Karpas-422 (cell line): Measurements from ENCODE around the gene PCDHGA7. TPM values are rescaled to one million over a fixed set of nuclear protein-coding genes. Genes with fewer than 3 reads are reported as not detected.
"Not testable (repeated sequence)": the region's sequence is repeated elsewhere in the genome, so short reads cannot be mapped to it uniquely, and the experiment has no call there.

Experiments used
- DNase-seq: peaks from one replicate; pipeline ENCODE4 v3.0.0-alpha.2; 2015
- H2AFZ ChIP-seq: fragments of 200-600 bp; sonication (generic); 2 replicates; pipeline ENCODE4 v1.6.1; 2014; ENCODE audit warnings: antibody characterized with exemption, low read length, mixed read lengths
- H3K27ac ChIP-seq: fragments of 200-600 bp; sonication (generic); 2 replicates; pipeline ENCODE4 v1.5.1; 2014; ENCODE audit warnings: mild to moderate bottlenecking, low read length, moderate library complexity
- H3K27me3 ChIP-seq: fragments of 200-600 bp; sonication (generic); 2 replicates; pipeline ENCODE4 v1.6.1; 2014; ENCODE audit warnings: low read length, mixed read lengths
- H3K36me3 ChIP-seq: fragments of 200-600 bp; sonication (generic); 2 replicates; pipeline ENCODE4 v1.6.1; 2014; ENCODE audit warnings: low read length, mixed read lengths; ENCODE audit not compliant: insufficient read depth
- H3K4me1 ChIP-seq: fragments of 200-600 bp; sonication (generic); 2 replicates; pipeline ENCODE4 v1.6.1; 2014; ENCODE audit warnings: mild to moderate bottlenecking, low read length, mixed read lengths
- H3K4me2 ChIP-seq: fragments of 200-600 bp; sonication (generic); 2 replicates; pipeline ENCODE4 v1.6.1; 2014; ENCODE audit warnings: low read length, low read depth, mild to moderate bottlenecking; ENCODE audit not compliant: poor library complexity, severe bottlenecking
- H3K4me3 ChIP-seq: fragments of 200-600 bp; sonication (generic); 2 replicates; pipeline ENCODE4 v1.5.1; 2014; ENCODE audit warnings: mild to moderate bottlenecking, antibody characterized with exemption, low read length, mixed read lengths
- H3K79me2 ChIP-seq: fragments of 200-600 bp; sonication (generic); 2 replicates; pipeline ENCODE4 v1.6.1; 2014; ENCODE audit warnings: mild to moderate bottlenecking, low read length, mixed read lengths
- H3K9ac ChIP-seq: fragments of 200-600 bp; sonication (generic); 2 replicates; pipeline ENCODE4 v1.6.0; 2014; ENCODE audit warnings: low read length
- H3K9me2 ChIP-seq: fragments of 200-600 bp; sonication (generic), shearing (Covaris generic); replicated peaks from 2 replicates; pipeline ENCODE4 v1.6.0; 2014; ENCODE audit warnings: mild to moderate bottlenecking, low read length, moderate library complexity; ENCODE audit not compliant: insufficient read depth
- H3K9me3 ChIP-seq: fragments of 300-700, 200-600 bp; sonication (generic); 2 replicates; pipeline ENCODE4 v1.6.1; 2014; ENCODE audit warnings: low read length, mixed read lengths
- H4K20me1 ChIP-seq: fragments of 200-600 bp; sonication (generic); 2 replicates; pipeline ENCODE4 v1.6.1; 2014; ENCODE audit warnings: mild to moderate bottlenecking, antibody characterized with exemption, low read length, low read depth; ENCODE audit not compliant: insufficient read depth
- total RNA-seq: library from RNA; depleted of rRNA; stranded (reverse); fragments of >200 nt; shearing (Covaris generic); gene quantifications from 2 replicates; pipeline ENCODE4 v1.2.3, GENCODE V29; 2014; ENCODE audit warnings: low replicate concordance

The PCDHGA7 gene
- total RNA-seq, 1 experiment from 2014 or later: 8.4 TPM

DNA sequence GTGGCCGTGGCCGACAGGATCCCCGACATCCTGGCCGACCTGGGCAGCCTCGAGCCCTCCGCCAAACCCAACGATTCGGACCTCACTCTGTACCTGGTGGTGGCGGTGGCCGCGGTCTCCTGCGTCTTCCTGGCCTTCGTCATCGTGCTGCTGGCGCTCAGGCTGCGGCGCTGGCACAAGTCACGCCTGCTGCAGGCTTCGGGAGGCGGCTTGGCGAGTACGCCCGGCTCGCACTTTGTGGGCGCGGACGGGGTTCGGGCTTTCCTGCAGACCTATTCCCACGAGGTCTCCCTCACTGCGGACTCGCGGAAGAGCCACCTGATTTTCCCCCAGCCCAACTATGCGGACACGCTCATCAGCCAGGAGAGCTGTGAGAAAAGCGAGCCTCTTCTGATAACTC, 36.5 kb upstream of the PCDHGA7 start:
- peaks cover 12% of the 10 kb centered on the region for H3K4me1 ChIP-seq
- not testable (repeated sequence) for H4K20me1 ChIP-seq, H3K36me3 ChIP-seq, H2AFZ ChIP-seq, H3K9me2 ChIP-seq, H3K4me3 ChIP-seq, H3K27ac ChIP-seq, H3K79me2 ChIP-seq, H3K4me2 ChIP-seq, DNase-seq, H3K9ac ChIP-seq, H3K27me3 ChIP-seq, H3K9me3 ChIP-seq

DNA sequence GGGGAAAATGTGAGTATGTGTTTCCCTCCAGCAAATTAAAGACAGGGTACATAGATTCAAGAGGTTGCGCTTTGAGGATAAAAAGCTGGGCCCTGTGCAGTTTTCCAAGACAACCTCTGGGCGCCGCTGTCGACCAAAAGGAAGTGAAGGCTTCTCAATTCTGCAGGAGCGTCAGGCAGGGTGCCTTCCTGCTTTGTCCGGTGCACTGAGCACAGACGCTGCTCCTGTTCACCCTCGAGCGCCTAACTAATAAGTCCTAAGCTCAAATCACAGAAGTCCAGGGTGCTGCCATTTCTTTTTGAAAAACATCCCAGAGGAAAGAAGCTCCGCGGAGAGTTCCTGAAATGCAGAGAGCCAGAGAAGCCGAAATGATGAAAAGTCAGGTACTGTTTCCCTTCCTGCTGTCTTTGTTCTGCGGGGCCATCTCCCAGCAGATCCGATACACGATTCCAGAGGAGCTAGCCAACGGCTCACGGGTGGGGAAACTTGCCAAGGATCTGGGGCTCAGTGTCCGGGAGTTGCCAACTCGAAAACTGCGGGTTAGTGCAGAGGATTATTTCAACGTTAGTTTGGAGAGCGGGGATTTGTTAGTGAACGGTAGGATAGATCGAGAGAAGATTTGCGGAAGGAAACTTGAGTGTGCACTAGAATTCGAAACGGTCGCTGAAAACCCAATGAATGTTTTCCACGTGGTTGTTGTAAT, 32.5 kb upstream of the PCDHGA7 start, which contains the start of gene PCDHGB1:
PCDHGB1 (plus strand) TSS at position 183 of the 703 bp plus-strand sequence; CDS start at position 345, 162 bp downstream.
- Histone ChIP-seq H3K27me3 (no peaks in the 10 kb centered on the region), H3K79me2 (peaks cover 28% of the 10 kb centered on the region), H3K9ac (peak within 1 kb of the TSS; percentile 69), H3K4me1 (peaks cover 12% of the 10 kb centered on the region), H3K36me3 (peaks cover 18% of the 10 kb centered on the region; the same call in 1 of the 2 replicates), H3K4me2 (peak within 1 kb of the TSS; percentile 71), H3K27ac (peak within 1 kb of the TSS; percentile 47), H2AFZ (peak within 1 kb of the TSS; percentile 22; the same call in 1 of the 2 replicates), H3K9me3 (peaks cover 7% of the 10 kb centered on the region), H3K9me2 (no peaks in the 10 kb centered on the region), H4K20me1 (no peaks in the 10 kb centered on the region), H3K4me3 (peak within 1 kb of the TSS; percentile 68)
- DNase-seq: peak; percentile 93

DNA sequence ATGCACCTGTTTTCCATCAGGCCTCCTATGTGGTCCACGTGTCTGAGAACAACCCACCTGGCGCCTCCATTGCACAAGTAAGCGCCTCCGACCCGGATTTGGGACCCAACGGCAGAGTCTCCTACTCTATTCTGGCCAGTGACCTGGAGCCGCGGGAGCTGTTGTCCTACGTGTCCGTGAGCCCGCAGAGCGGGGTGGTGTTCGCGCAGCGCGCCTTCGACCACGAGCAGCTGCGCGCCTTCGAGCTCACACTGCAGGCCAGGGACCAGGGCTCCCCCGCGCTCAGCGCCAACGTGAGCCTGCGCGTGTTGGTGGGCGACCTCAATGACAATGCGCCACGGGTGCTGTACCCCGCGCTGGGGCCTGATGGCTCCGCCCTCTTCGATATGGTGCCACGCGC, 31.0 kb upstream of the PCDHGA7 start:
- Histone ChIP-seq H4K20me1 (no peaks in the 10 kb centered on the region), H3K9me3 (peaks cover 13% of the 10 kb centered on the region), H3K79me2 (peaks cover 34% of the 10 kb centered on the region), H2AFZ (no peak overlapping the region), H3K9me2 (no peaks in the 10 kb centered on the region), H3K4me1 (peaks cover 12% of the 10 kb centered on the region), H3K4me3 (peak overlapping the region; percentile 68; the same call in 1 of the 2 replicates), H3K9ac (no peak overlapping the region), H3K27me3 (no peaks in the 10 kb centered on the region), H3K36me3 (peaks cover 22% of the 10 kb centered on the region; the same call in 1 of the 2 replicates), H3K4me2 (no peak overlapping the region), H3K27ac (no peak overlapping the region)
- no peak for DNase-seq

DNA sequence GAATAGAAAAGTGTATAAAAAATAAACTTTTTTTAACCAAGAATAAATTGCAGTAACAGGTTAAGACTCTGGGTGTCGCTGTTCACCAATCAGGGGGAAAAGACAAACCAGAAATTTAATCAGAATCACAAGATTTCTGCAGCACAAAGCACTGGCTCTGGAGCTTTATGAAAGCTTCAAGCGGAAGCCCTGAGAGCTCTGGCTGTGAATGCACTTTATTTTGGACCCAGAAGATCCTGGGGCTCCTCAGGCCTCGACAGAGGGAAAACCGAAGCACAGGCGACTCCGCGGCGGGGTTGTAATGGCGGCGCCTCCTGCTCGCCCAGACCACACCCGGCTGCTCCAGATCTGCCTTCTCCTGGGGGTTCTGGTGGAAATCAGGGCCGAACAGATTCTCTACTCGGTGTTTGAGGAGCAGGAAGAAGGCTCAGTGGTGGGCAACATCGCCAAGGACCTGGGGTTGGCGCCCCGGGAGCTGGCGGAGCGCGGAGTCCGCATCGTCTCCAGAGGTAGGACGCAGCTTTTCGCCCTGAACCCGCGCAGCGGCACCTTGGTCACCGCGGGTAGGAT, 27.6 kb upstream of the PCDHGA7 start, which contains the start of gene PCDHGA4:
PCDHGA4 (plus strand) TSS at position 122 of the 570 bp plus-strand sequence; CDS start at position 209, 87 bp downstream.
- Histone ChIP-seq H3K4me3 (peak within 1 kb of the TSS; percentile 27; the same call in 1 of the 2 replicates), H3K4me2 (peak within 1 kb of the TSS; percentile 38), H2AFZ (no peak within 1 kb of the TSS)

DNA sequence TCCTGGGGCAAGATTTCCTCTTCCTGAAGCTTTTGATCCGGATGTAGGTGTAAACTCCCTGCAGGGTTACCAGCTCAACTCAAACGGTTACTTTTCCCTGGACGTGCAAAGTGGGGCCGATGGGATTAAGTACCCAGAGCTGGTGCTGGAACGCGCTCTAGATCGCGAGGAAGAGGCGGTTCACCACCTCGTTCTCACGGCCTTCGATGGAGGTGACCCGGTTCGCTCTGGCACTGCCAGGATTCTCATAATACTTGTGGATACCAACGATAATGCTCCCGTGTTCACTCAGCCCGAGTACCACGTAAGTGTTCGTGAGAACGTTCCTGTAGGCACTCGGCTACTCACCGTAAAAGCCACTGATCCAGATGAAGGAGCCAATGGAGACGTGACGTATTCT, 26.9 kb upstream of the PCDHGA7 start:
- Histone ChIP-seq H2AFZ (no peak overlapping the region), H3K9ac (no peak overlapping the region), H3K4me3 (no peak overlapping the region), H3K9me3 (peaks cover 13% of the 10 kb centered on the region), H3K9me2 (no peaks in the 10 kb centered on the region), H3K36me3 (peaks cover 28% of the 10 kb centered on the region; the same call in 1 of the 2 replicates), H3K4me1 (peaks cover 27% of the 10 kb centered on the region), H3K79me2 (peaks cover 42% of the 10 kb centered on the region), H3K27ac (no peak overlapping the region), H3K27me3 (no peaks in the 10 kb centered on the region), H4K20me1 (no peaks in the 10 kb centered on the region), H3K4me2 (no peak overlapping the region)
- DNase-seq: no peak

More for the DNA sequence above, 27.6 kb upstream of the PCDHGA7 start, which contains the start of gene PCDHGA4:
- peak; percentile 58 for DNase-seq
- Histone ChIP-seq H3K27ac (no peak within 1 kb of the TSS), H3K79me2 (peaks cover 38% of the 10 kb centered on the region), H3K9ac (no peak within 1 kb of the TSS), H3K36me3 (peaks cover 28% of the 10 kb centered on the region; the same call in 1 of the 2 replicates), H3K27me3 (no peaks in the 10 kb centered on the region), H3K4me1 (peaks cover 26% of the 10 kb centered on the region), H4K20me1 (no peaks in the 10 kb centered on the region), H3K9me3 (peaks cover 13% of the 10 kb centered on the region), H3K9me2 (no peaks in the 10 kb centered on the region)

DNA sequence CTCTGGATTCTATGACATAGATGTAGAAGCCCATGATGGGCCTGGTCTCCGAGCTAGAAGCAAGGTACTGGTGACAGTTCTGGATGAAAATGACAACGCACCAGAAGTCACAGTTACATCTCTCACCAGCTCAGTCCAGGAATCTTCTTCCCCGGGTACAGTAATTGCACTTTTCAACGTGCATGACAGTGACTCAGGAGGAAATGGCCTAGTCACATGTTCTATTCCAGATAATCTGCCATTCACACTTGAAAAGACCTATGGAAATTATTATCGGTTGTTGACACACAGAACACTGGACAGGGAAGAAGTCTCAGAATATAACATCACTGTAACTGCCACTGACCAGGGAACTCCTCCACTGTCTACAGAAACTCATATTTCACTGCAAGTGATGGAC, 26.4 kb upstream of the PCDHGA7 start:
- Histone ChIP-seq H3K36me3 (peaks cover 29% of the 10 kb centered on the region; the same call in 1 of the 2 replicates), H2AFZ (no peak overlapping the region), H3K9ac (no peak overlapping the region), H3K79me2 (peaks cover 40% of the 10 kb centered on the region), H4K20me1 (no peaks in the 10 kb centered on the region), H3K4me2 (no peak overlapping the region), H3K4me1 (peaks cover 24% of the 10 kb centered on the region), H3K27ac (no peak overlapping the region), H3K4me3 (no peak overlapping the region), H3K9me3 (peaks cover 15% of the 10 kb centered on the region), H3K9me2 (no peaks in the 10 kb centered on the region), H3K27me3 (no peaks in the 10 kb centered on the region)
- no peak for DNase-seq

DNA sequence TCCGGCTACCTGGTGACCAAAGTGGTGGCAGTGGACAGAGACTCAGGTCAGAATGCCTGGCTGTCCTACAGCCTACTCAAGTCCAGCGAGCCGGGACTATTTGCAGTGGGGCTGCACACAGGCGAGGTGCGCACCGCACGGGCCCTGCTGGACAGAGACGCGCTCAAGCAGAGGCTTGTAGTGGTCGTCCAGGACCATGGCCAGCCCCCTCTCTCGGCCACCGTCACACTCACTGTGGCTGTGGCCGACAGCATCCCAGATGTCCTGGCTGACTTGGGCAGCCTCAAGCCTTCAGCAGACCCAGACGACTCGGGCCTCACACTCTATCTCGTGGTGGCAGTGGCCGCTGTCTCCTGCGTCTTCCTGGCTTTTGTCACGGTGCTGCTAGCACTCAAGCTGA, 25.6 kb upstream of the PCDHGA7 start:
- Histone ChIP-seq H3K36me3 (peaks cover 28% of the 10 kb centered on the region; the same call in 1 of the 2 replicates), H3K4me1 (peaks cover 24% of the 10 kb centered on the region), H3K27me3 (no peaks in the 10 kb centered on the region), H3K27ac (no peak overlapping the region), H3K9me2 (no peaks in the 10 kb centered on the region), H3K9ac (no peak overlapping the region), H3K9me3 (peaks cover 19% of the 10 kb centered on the region), H2AFZ (no peak overlapping the region), H3K79me2 (peaks cover 38% of the 10 kb centered on the region), H4K20me1 (no peaks in the 10 kb centered on the region), H3K4me3 (no peak overlapping the region), H3K4me2 (no peak overlapping the region)
- DNase-seq: no peak

DNA sequence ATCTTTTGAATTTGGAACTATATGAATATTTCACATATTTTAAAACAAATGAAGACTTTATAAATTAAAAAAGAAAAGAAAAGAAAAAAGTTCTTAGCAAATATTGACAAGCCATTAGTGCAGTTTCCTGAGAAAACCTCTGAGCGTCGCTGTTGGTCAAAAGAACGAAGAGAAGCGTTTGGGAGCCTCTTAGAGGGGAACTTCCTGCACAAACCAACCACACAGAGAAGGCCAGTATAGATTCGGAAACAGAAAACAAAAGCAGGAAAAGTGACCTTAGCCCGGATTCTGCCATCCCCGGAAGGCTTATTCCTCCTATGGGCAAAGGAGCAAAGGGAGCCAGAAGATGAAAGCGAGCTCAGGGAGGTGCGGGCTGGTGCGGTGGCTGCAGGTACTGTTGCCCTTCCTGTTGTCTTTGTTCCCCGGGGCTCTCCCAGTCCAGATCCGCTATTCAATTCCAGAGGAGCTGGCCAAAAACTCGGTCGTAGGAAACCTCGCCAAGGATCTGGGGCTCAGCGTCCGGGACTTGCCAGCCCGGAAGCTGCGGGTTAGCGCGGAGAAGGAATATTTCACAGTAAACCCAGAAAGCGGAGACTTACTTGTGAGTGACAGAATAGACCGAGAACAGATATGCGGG, 22.6 kb upstream of the PCDHGA7 start, which contains the start of gene PCDHGB2:
PCDHGB2 (plus strand) TSS at position 205 of the 637 bp plus-strand sequence; CDS start at position 347, 142 bp downstream.
- Histone ChIP-seq H3K27me3 (no peaks in the 10 kb centered on the region), H3K9me3 (peaks cover 28% of the 10 kb centered on the region), H2AFZ (0 out of 2 replicates have a peak within 1 kb of the TSS, but pooled peaks have one; percentile 39)

More for the DNA sequence above, 22.6 kb upstream of the PCDHGA7 start, which contains the start of gene PCDHGB2:
- Histone ChIP-seq H3K27ac (peak within 1 kb of the TSS; percentile 67), H3K79me2 (peaks cover 35% of the 10 kb centered on the region), H4K20me1 (no peaks in the 10 kb centered on the region), H3K4me2 (peak within 1 kb of the TSS; percentile 70), H3K36me3 (peaks cover 30% of the 10 kb centered on the region), H3K9ac (peak within 1 kb of the TSS; percentile 70), H3K4me1 (peaks cover 39% of the 10 kb centered on the region), H3K9me2 (no peaks in the 10 kb centered on the region), H3K4me3 (peak within 1 kb of the TSS; percentile 67)
- peak; percentile 87 for DNase-seq
